ENCODE results near the gene FZD1.

FZD1 gene

DNA sequence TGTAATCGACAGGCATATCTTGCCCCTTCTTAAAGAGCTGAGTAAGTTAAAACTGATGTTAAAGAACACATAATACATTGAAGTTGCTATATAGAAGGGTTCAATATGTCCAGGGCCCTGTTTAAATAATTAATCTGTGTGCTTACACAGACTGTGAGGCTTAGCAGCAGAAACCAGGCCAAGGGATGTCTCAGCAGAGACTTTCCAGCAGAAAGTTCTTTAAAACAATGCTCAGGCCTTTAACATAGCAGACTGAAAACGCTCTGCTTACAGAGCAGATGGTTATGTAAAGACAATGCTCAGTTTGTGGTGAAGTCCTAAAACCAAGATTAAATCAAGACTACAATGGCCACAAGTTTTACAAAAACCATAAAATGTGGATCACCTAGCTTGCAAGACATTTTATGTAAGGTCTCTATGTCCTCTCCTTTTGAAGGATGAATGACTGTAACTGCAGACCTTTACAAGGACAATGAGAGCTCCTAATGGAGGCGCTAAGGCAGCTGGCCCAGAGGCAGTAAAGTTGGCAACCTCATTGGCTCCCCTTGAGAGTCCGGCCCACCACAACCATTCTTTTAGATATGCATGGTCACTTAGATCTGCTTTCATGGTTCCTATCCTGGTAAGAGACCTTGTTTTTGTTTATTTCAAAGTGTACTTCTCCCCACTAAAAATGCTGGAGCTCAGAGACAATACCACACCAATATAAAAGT lies 56.3 kb downstream of the FZD1 start:
- Histone ChIP-seq H2AK5ac (ENCODE audit: low read length) (no peak overlapping the region), H3K23ac (ENCODE audit: low read length) (no peak overlapping the region), H4K8ac (ENCODE audit: low read depth, low read length) (no peak overlapping the region), H3K4ac (ENCODE audit: low read depth, low read length) (no peak overlapping the region), H3K27ac (ENCODE audit: low read depth, low read length) (no peak overlapping the region), H2AFZ (ENCODE audit: insufficient read depth, low read length, poor library complexity) (no peak overlapping the region), H2BK120ac (ENCODE audit: insufficient read depth, low read length, poor library complexity) (no peak overlapping the region), H3K9me3 (ENCODE audit: insufficient read depth, low read depth, low read length) (no peaks in the 10 kb centered on the region), H3K27me3 (ENCODE audit: insufficient read depth, low read length) (no peaks in the 10 kb centered on the region), H3K14ac (ENCODE audit: low read length) (no peak overlapping the region), H3K36me3 (ENCODE audit: control insufficient read depth in 1 of 2, insufficient read depth in 2 of 2, low read length in 2 of 2) (no peaks in the 10 kb centered on the region), H2BK5ac (ENCODE audit: low read depth, low read length, poor library complexity) (no peak overlapping the region), H4K12ac (ENCODE audit: low read depth, low read length) (no peak overlapping the region), H3K9ac (ENCODE audit: low read length) (no peak overlapping the region), H3K18ac (ENCODE audit: low read length) (no peak overlapping the region), H3K79me1 (ENCODE audit: low read length) (no peaks in the 10 kb centered on the region), H3K4me2 (ENCODE audit: low read length) (no peak overlapping the region), H3K4me1 (ENCODE audit: control insufficient read depth in 1 of 2, insufficient read depth in 2 of 2, low read length in 2 of 2) (no peaks in the 10 kb centered on the region), H3K79me2 (ENCODE audit: control insufficient read depth, insufficient read depth, low read length, poor library complexity) (no peaks in the 10 kb centered on the region), H4K91ac (ENCODE audit: low read depth, low read length) (no peak overlapping the region), H3K4me3 (ENCODE audit: low read depth, low read length) (no peak overlapping the region), H2BK12ac (ENCODE audit: low read length) (no peak overlapping the region)
- DNase-seq = no peak
- WGBS (ENCODE audit: extremely low coverage, insufficient coverage, insufficient read length) = no CpG with 5 or more reads among the region's 4 CpGs
